GM12878 (cell line): ENCODE measurements around the gene PDGFA. TPM values are rescaled to one million over a fixed set of nuclear protein-coding genes. Genes with fewer than 3 reads are reported as not detected.

Experiments
- CBX3 ChIP-seq: fragments of 200-600 bp; sonication (generic); IDR thresholded peaks from 2 replicates; pipeline ENCODE4 v1.6.1; 2016; ENCODE audit warnings: low read depth, borderline replicate concordance
- KDM1A ChIP-seq: fragments of 200-600 bp; sonication (generic); IDR thresholded peaks from 2 replicates; pipeline ENCODE4 v1.6.1; 2016; ENCODE audit warnings: borderline replicate concordance
- NR2C1 ChIP-seq: fragments of 450-650 bp; IDR thresholded peaks from 2 replicates; pipeline ENCODE4 v1.6.1; 2017; ENCODE audit warnings: antibody characterized with exemption, mild to moderate bottlenecking, moderate library complexity
- PAX8 ChIP-seq: fragments of 450-650 bp; IDR thresholded peaks from 2 replicates; pipeline ENCODE4 v1.6.1; 2017; ENCODE audit warnings: mild to moderate bottlenecking, moderate library complexity
- SREBF2 ChIP-seq: IDR thresholded peaks from 2 replicates; pipeline ENCODE4 v1.6.1; 2012; ENCODE audit warnings: mild to moderate bottlenecking, low read length
- polyA plus RNA-seq, 11 experiments: library from polyadenylated mRNA; depleted of rRNA in 4 of 11; unstranded in 6 of 11; stranded (reverse) in 5 of 11; fragments of >200 nt; fragmentation: Nextera tagmentation in 4 of 11; fragmentation: Illumina TruSeq in 1 of 11; extraction: Ambion mirVana in 4 of 11; extraction: Trizol in 1 of 11; gene quantifications; 1 replicate in 1 of 11; 2 replicates in 10 of 11; pipeline versions ENCODE4 v1.2.1 to v1.2.3, GENCODE V29; 2011 to 2016; ENCODE audit warnings: inconsistent platforms in 2 of 11, missing spikeins in 2 of 11, low read depth in 1 of 11
- total RNA-seq, 4 experiments: library from RNA; depleted of rRNA in 3 of 4; stranded (reverse); fragments of >200 nt in 3 of 4; fragmentation: Illumina TruSeq in 1 of 4; extraction: Trizol in 1 of 4; gene quantifications; 2 replicates each; pipeline versions ENCODE4 v1.2.1 to v1.2.3, GENCODE V29; 2013 to 2021
- TF ChIP-seq, protein P1 (sequence below): fragments of 450-650 bp; formaldehyde crosslinking; IDR thresholded peaks from 2 replicates; pipeline ENCODE4 v1.4.0; 2022; ENCODE audit warnings: mild to moderate bottlenecking, moderate library complexity
- TF ChIP-seq, protein P2 (sequence below): IDR thresholded peaks from 2 replicates; pipeline ENCODE4 v1.6.1; 2012; ENCODE audit warnings: mild to moderate bottlenecking, low read depth, low read length
- TF ChIP-seq, protein P3 (sequence below): IDR thresholded peaks from 2 replicates; pipeline ENCODE4 v1.6.1; 2012; ENCODE audit warnings: low read depth, low read length, improper control_type of control experiment

Gene PDGFA
- total and polyA plus RNA-seq, 10 of the 15 experiments (the other 5 are each of a cell fraction or from before 2014, with no cell fraction given): 2.5 to 10.0 (median 5.6) TPM

DNA sequence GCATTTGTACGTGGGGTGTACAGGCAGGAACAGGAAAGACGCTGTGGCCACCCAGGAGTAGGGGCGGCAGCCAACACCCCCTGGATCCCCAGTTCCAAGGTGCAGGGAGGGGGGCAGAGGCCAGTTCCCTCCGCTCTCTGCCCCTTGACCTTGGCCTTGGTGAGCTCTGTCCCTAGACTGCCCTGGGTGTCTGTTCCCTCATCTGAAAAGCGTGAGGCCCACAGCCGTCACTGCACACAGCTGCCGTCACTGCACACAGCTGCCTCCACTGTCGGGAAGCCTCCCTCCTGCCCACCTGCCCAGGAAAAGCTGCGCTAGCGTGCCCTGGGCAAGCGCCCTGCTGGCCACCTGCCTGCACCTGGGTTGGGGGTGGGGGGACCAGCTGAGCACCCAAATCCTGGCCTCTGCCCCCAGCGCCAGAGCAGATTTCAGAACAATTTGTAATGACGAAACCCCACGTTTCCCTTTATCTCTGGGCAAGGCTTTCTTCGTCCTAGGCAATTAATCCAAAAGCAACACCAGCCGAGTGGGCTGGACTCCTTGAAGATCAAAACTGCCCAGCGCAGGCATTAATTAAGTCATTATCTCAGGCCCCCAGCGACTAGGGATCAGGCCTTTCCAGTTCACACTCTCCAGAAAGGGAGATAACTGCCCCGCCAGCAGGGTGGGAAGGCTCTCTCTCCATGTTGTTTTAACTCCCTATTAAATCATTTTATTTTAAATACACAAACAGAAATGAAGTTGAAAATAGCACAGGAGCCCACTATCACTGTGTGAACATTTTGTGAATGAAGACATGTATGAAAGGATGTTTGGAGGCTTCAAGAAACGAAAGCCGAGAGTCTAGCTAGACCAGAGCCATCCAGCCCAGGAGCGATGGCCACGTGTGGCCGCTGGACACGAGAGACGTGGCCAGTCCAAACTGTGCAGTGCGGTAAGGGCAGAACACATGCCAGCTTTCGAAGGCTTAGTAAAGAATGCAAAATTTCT is 4.0 kb upstream of the PDGFA start (continued):
- TF ChIP-seq, protein P1, sequence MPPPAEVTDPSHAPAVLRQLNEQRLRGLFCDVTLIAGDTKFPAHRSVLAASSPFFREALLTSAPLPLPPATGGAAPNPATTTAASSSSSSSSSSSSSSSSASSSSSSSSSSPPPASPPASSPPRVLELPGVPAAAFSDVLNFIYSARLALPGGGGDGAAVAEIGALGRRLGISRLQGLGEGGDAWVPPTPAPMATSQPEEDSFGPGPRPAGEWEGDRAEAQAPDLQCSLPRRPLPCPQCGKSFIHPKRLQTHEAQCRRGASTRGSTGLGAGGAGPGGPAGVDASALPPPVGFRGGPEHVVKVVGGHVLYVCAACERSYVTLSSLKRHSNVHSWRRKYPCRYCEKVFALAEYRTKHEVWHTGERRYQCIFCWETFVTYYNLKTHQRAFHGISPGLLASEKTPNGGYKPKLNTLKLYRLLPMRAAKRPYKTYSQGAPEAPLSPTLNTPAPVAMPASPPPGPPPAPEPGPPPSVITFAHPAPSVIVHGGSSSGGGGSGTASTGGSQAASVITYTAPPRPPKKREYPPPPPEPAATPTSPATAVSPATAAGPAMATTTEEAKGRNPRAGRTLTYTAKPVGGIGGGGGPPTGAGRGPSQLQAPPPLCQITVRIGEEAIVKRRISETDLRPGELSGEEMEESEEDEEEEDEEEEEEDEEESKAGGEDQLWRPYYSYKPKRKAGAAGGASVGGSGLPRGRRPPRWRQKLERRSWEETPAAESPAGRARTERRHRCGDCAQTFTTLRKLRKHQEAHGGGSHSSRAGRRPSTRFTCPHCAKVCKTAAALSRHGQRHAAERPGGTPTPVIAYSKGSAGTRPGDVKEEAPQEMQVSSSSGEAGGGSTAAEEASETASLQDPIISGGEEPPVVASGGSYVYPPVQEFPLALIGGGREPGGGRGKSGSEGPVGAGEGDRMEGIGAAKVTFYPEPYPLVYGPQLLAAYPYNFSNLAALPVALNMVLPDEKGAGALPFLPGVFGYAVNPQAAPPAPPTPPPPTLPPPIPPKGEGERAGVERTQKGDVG (CRISPR knock-in tag): no peak
- TF ChIP-seq, protein P2, sequence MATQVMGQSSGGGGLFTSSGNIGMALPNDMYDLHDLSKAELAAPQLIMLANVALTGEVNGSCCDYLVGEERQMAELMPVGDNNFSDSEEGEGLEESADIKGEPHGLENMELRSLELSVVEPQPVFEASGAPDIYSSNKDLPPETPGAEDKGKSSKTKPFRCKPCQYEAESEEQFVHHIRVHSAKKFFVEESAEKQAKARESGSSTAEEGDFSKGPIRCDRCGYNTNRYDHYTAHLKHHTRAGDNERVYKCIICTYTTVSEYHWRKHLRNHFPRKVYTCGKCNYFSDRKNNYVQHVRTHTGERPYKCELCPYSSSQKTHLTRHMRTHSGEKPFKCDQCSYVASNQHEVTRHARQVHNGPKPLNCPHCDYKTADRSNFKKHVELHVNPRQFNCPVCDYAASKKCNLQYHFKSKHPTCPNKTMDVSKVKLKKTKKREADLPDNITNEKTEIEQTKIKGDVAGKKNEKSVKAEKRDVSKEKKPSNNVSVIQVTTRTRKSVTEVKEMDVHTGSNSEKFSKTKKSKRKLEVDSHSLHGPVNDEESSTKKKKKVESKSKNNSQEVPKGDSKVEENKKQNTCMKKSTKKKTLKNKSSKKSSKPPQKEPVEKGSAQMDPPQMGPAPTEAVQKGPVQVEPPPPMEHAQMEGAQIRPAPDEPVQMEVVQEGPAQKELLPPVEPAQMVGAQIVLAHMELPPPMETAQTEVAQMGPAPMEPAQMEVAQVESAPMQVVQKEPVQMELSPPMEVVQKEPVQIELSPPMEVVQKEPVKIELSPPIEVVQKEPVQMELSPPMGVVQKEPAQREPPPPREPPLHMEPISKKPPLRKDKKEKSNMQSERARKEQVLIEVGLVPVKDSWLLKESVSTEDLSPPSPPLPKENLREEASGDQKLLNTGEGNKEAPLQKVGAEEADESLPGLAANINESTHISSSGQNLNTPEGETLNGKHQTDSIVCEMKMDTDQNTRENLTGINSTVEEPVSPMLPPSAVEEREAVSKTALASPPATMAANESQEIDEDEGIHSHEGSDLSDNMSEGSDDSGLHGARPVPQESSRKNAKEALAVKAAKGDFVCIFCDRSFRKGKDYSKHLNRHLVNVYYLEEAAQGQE: no peak
- TF ChIP-seq KDM1A: no peak
- TF ChIP-seq CBX3: no peak
- TF ChIP-seq, protein P3, sequence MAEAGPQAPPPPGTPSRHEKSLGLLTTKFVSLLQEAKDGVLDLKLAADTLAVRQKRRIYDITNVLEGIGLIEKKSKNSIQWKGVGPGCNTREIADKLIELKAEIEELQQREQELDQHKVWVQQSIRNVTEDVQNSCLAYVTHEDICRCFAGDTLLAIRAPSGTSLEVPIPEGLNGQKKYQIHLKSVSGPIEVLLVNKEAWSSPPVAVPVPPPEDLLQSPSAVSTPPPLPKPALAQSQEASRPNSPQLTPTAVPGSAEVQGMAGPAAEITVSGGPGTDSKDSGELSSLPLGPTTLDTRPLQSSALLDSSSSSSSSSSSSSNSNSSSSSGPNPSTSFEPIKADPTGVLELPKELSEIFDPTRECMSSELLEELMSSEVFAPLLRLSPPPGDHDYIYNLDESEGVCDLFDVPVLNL: no peak
- no peak for TF ChIP-seq PAX8
- no peak for TF ChIP-seq NR2C1
- TF ChIP-seq SREBF2: no peak
